ENCODE results near the gene SYNDIG1L. TPM values are rescaled to one million over a fixed set of nuclear protein-coding genes. Genes with fewer than 3 reads are reported as not detected.

SYNDIG1L gene
- 0.26 TPM in 1 of 2 replicates, not detected in the other for total RNA-seq
- long read RNA-seq = 0 reads

DNA sequence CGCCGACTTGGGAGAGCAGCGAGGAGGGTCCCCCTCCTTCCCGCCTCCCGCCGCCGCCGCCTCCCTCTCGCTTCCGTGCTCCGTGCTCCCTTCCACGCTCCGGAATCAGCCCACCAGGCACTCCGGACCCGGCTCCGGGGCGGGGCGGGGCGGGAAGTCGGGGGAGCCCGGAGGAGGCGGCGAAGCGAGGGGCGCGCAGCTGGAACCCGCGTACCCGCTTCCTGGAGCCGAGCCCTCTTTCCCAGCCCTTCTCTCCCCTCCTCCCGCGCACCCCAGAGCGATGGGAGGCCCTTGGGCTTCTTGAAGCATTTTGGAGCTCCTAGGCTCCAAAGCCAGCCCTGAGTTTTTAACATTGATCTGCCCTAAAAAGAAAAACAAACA, at the start of gene SYNDIG1L:
TSS of gene SYNDIG1L (minus strand) at position 9 of the 381 bp plus-strand sequence. CDS start 16,466 bp downstream, outside the sequence.
- TF ChIP-seq, protein P1, sequence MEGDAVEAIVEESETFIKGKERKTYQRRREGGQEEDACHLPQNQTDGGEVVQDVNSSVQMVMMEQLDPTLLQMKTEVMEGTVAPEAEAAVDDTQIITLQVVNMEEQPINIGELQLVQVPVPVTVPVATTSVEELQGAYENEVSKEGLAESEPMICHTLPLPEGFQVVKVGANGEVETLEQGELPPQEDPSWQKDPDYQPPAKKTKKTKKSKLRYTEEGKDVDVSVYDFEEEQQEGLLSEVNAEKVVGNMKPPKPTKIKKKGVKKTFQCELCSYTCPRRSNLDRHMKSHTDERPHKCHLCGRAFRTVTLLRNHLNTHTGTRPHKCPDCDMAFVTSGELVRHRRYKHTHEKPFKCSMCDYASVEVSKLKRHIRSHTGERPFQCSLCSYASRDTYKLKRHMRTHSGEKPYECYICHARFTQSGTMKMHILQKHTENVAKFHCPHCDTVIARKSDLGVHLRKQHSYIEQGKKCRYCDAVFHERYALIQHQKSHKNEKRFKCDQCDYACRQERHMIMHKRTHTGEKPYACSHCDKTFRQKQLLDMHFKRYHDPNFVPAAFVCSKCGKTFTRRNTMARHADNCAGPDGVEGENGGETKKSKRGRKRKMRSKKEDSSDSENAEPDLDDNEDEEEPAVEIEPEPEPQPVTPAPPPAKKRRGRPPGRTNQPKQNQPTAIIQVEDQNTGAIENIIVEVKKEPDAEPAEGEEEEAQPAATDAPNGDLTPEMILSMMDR (IDR thresholded peaks at IDR 0.05) = no peak
- Mint-ChIP-seq H3K36me3 (ENCODE audit: unreplicated experiment) (no peaks in the 10 kb centered on the region), H3K4me3 (ENCODE audit: unreplicated experiment) (peak within 1 kb of the TSS; percentile 14), H3K9me3 (ENCODE audit: unreplicated experiment) (peaks cover 4% of the 10 kb centered on the region), H3K27ac (ENCODE audit: unreplicated experiment) (no peak within 1 kb of the TSS), H3K27me3 (ENCODE audit: unreplicated experiment) (peaks cover 60% of the 10 kb centered on the region), H3K4me1 (ENCODE audit: unreplicated experiment) (peaks cover 2% of the 10 kb centered on the region)
- DNase-seq (ENCODE audit: extremely low spot score, unreplicated experiment) = no peak

DNA sequence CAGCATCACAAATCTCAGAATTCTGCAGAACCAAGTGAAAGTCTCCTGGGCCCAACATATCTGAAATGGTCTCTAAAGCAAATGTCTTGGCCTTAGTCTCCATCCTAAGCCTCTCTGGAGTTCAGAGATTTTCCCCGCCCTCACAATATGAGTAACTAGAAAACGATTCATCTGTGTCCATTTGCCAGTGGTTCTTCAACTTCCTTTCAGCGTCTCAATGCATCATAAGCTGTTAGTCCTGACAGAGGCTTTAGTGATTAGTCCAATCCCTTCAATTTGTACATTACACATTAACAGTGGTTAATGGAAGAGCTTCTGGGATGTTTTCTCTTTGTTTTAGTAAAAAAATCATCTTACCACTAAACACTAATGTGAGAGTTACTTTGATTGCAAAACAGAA, 49.7 kb upstream of the SYNDIG1L start:
- TF ChIP-seq, protein P1 (IDR thresholded peaks at IDR 0.05) = no peak
- Mint-ChIP-seq H3K4me3 (ENCODE audit: unreplicated experiment) (no peak overlapping the region), H3K27ac (ENCODE audit: unreplicated experiment) (no peak overlapping the region), H3K9me3 (ENCODE audit: unreplicated experiment) (no peaks in the 10 kb centered on the region), H3K4me1 (ENCODE audit: unreplicated experiment) (no peaks in the 10 kb centered on the region), H3K36me3 (ENCODE audit: unreplicated experiment) (peaks cover 65% of the 10 kb centered on the region), H3K27me3 (ENCODE audit: unreplicated experiment) (no peaks in the 10 kb centered on the region)
- DNase-seq (ENCODE audit: extremely low spot score, unreplicated experiment) = no peak

DNA sequence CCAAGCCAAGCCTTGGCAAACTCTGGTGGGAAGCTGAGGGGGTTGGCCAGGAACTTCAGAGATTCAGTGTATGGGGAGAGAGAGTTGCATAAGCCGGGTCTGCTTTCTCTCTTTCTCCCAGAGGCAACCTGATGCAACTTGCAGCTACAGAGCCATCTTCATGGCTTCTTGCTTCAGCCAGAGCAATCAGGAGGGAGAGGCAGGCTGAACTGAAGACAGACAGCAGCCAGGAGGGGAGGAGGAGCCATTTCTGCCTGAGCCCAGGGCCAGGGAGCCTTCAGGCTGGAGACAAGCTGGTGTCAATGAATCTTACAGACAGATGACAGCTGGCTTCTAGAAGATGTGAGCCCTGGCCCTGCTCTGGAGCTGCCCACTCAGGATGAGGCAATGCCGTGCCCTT, 48.4 kb upstream of the SYNDIG1L start:
- no peak overlapping the region for H3K4me3 Mint-ChIP-seq (ENCODE audit: unreplicated experiment)
- H3K27ac Mint-ChIP-seq (ENCODE audit: unreplicated experiment) = no peak overlapping the region
- no peaks in the 10 kb centered on the region for H3K27me3 Mint-ChIP-seq (ENCODE audit: unreplicated experiment)
- TF ChIP-seq, protein P1 (IDR thresholded peaks at IDR 0.05) = no peak
- H3K9me3 Mint-ChIP-seq (ENCODE audit: unreplicated experiment) = no peaks in the 10 kb centered on the region
- no peak for DNase-seq (ENCODE audit: extremely low spot score, unreplicated experiment)
- no peaks in the 10 kb centered on the region for H3K4me1 Mint-ChIP-seq (ENCODE audit: unreplicated experiment)
- H3K36me3 Mint-ChIP-seq (ENCODE audit: unreplicated experiment) = peaks cover 57% of the 10 kb centered on the region

DNA sequence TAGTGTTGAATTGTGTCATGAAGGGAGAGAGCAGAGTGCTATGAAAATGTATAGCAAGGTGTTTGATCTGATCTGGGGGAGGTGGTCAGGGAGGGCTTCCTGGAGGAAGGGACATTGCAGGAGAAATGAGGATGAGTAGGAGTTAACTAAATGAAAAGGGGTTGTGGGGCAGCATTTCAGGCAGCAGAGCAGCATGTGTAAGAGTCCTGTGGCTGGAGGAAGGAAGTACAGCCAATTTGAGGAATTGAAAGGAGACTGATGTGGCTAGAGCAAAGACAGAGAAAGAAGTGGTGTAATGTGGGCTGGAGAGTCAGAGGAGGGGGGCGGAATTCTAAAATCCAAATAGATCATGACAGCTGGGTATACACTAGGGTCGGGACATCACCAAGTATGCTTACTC, 46.6 kb upstream of the SYNDIG1L start:
- TF ChIP-seq, protein P1 (IDR thresholded peaks at IDR 0.05) = no peak
- Mint-ChIP-seq H3K9me3 (ENCODE audit: unreplicated experiment) (no peaks in the 10 kb centered on the region), H3K27me3 (ENCODE audit: unreplicated experiment) (no peaks in the 10 kb centered on the region), H3K36me3 (ENCODE audit: unreplicated experiment) (peaks cover 59% of the 10 kb centered on the region), H3K27ac (ENCODE audit: unreplicated experiment) (no peak overlapping the region), H3K4me3 (ENCODE audit: unreplicated experiment) (no peak overlapping the region), H3K4me1 (ENCODE audit: unreplicated experiment) (no peaks in the 10 kb centered on the region)
- DNase-seq (ENCODE audit: extremely low spot score, unreplicated experiment) = no peak

DNA sequence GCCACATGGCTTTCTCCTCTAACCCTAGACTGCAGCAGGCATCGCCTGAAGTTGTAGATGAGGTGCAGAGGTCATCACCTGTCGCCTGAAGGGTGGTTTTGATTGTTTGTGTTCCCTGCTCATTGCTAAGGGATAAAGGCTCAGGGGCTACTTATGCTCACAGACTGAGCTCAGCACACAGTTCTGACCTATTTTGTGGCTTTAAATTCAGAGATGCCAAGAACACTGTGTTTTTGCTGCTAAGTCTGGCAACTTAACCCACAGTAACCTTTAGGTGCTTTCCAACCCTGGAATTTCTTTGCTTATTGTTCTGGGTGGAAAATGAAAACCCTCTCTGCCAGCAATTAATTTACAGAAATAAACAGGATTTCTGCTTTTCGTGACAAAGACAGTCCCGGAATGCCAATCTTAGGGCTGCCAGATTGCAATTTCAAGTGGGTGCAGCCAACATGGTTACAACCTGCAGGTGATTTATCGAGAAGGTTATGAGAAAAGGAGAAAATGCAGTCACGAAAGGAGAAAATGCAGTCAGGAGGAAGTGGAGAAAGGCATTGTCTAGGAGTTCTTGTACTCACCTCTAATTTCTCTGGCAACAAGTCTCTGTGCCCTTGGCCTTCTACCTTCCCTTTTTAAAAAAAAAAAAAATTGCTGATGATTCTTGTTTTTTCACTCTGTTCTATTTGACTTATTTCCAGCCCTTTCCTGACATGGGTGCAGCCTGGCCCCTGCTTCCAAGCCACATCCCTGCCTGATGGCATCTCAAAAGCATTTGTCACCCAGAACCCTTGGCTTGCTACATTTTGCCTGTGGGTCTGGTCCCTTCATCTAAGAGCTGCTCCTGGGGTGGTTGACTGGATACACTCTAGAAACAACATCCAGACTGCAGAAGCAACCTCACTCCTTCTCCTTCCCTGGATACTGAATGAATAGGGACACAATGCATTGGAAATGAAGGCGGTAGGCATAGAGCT, 43.8 kb upstream of the SYNDIG1L start:
- H3K27me3 Mint-ChIP-seq (ENCODE audit: unreplicated experiment) = no peaks in the 10 kb centered on the region
- H3K4me1 Mint-ChIP-seq (ENCODE audit: unreplicated experiment) = no peaks in the 10 kb centered on the region
- no peak for DNase-seq (ENCODE audit: extremely low spot score, unreplicated experiment)
- no peak overlapping the region for H3K27ac Mint-ChIP-seq (ENCODE audit: unreplicated experiment)
- no peaks in the 10 kb centered on the region for H3K9me3 Mint-ChIP-seq (ENCODE audit: unreplicated experiment)
- peaks cover 43% of the 10 kb centered on the region for H3K36me3 Mint-ChIP-seq (ENCODE audit: unreplicated experiment)
- H3K4me3 Mint-ChIP-seq (ENCODE audit: unreplicated experiment) = no peak overlapping the region
- TF ChIP-seq, protein P1 (IDR thresholded peaks at IDR 0.05) = no peak

Measured in osteocyte (in vitro differentiated cells).